Osteoblast (primary cell): ENCODE data around the gene POLR3C. TPM values are rescaled to one million over a fixed set of nuclear protein-coding genes. Genes with fewer than 3 reads are reported as not detected.

Source experiments
- DNase-seq: peaks from one replicate; pipeline ENCODE4 v3.0.0; 2011; ENCODE audit warnings: low spot score, mixed read lengths; ENCODE audit not compliant: insufficient read length; ENCODE audit errors: missing footprints
- H2AFZ ChIP-seq: 2 replicates; pipeline ENCODE4 v1.6.0; 2011; ENCODE audit warnings: mild to moderate bottlenecking, low read length
- H3K27ac ChIP-seq: 2 replicates; pipeline ENCODE4 v1.5.1; 2011; ENCODE audit warnings: mild to moderate bottlenecking, low read depth, low read length, moderate library complexity
- H3K27me3 ChIP-seq: 2 replicates; pipeline ENCODE4 v1.6.0; 2012; ENCODE audit warnings: mild to moderate bottlenecking, control low read depth, inconsistent platforms, low read length, moderate library complexity; ENCODE audit not compliant: insufficient read depth
- H3K36me3 ChIP-seq: 2 replicates; pipeline ENCODE4 v1.5.1; 2011; ENCODE audit warnings: mild to moderate bottlenecking, low read length, control low read depth, moderate library complexity; ENCODE audit not compliant: insufficient read depth
- H3K4me1 ChIP-seq: 2 replicates; pipeline ENCODE4 v1.5.1; 2011; ENCODE audit warnings: mild to moderate bottlenecking, low read length, control low read depth, moderate library complexity; ENCODE audit not compliant: insufficient read depth
- H3K4me2 ChIP-seq: 2 replicates; pipeline ENCODE4 v1.6.0; 2011; ENCODE audit warnings: mild to moderate bottlenecking, low read length; ENCODE audit not compliant: insufficient read depth
- H3K4me3 ChIP-seq: fragments of 200-600 bp; sonication (generic); 3 replicates; pipeline ENCODE4 v1.5.1; 2012; ENCODE audit warnings: mild to moderate bottlenecking, low read length, inconsistent platforms; ENCODE audit not compliant: insufficient read depth
- H3K79me2 ChIP-seq: 2 replicates; pipeline ENCODE4 v1.6.0; 2012; ENCODE audit warnings: mild to moderate bottlenecking, low read length, control low read depth, inconsistent platforms; ENCODE audit not compliant: insufficient read depth
- H3K9me3 ChIP-seq: 2 replicates; pipeline ENCODE4 v1.5.1; 2011; ENCODE audit warnings: low read depth, low read length, control low read depth
- H4K20me1 ChIP-seq: 2 replicates; pipeline ENCODE4 v1.6.0; 2012; ENCODE audit warnings: mild to moderate bottlenecking, low read length, control low read depth; ENCODE audit not compliant: insufficient read depth
- CTCF ChIP-seq: IDR thresholded peaks from 2 replicates; pipeline ENCODE4 v1.5.1; 2011; ENCODE audit warnings: mild to moderate bottlenecking, low read depth, low read length, moderate library complexity; ENCODE audit errors: extremely low read depth
- total RNA-seq: library from RNA; depleted of rRNA; stranded (reverse); fragments of >200 nt; gene quantifications from 2 replicates; pipeline ENCODE4 v1.2.3, GENCODE V29; 2012

The POLR3C gene
- total RNA-seq, 1 donor = 54.3 TPM

- Histone ChIP-seq H3K36me3 (no peaks in the 10 kb centered on the region), H4K20me1 (no peaks in the 10 kb centered on the region)
- no peak for TF ChIP-seq CTCF
Observed at GRCh38 chr1:145885738-145886287, 61.8 kb downstream of the POLR3C start, which contains the start of gene ANKRD35. Gene ANKRD35, minus strand, starts transcription at chr1:145885866. Its CDS starts 108 bp downstream, at chr1:145885758.

GRCh38 chr1:145886390-145886789 lies 62.4 kb downstream of the POLR3C start:
- H3K4me2 ChIP-seq = peak overlapping the region; percentile 68
- H3K79me2 ChIP-seq = no peaks in the 10 kb centered on the region
- no peaks in the 10 kb centered on the region for H4K20me1 ChIP-seq
- H3K27ac ChIP-seq = no peak overlapping the region
- H3K4me3 ChIP-seq = peak overlapping the region; percentile 80
- no peaks in the 10 kb centered on the region for H3K27me3 ChIP-seq
- H3K9me3 ChIP-seq = no peaks in the 10 kb centered on the region
- H3K36me3 ChIP-seq = no peaks in the 10 kb centered on the region
- H2AFZ ChIP-seq = peak overlapping the region; percentile 48
- H3K4me1 ChIP-seq = peaks cover 27% of the 10 kb centered on the region
- no peak for TF ChIP-seq CTCF
- DNase-seq = no peak

More at GRCh38 chr1:145885738-145886287, 61.8 kb downstream of the POLR3C start, which contains the start of gene ANKRD35:
- Histone ChIP-seq H3K4me1 (peaks cover 22% of the 10 kb centered on the region), H3K4me3 (peak within 1 kb of the TSS; percentile 80), H3K27me3 (no peaks in the 10 kb centered on the region), H3K79me2 (no peaks in the 10 kb centered on the region), H3K9me3 (no peaks in the 10 kb centered on the region), H2AFZ (peak within 1 kb of the TSS; percentile 89), H3K27ac (no peak within 1 kb of the TSS), H3K4me2 (peak within 1 kb of the TSS; percentile 68)
- peak; percentile 98 for DNase-seq

GRCh38 chr1:145886816-145887215 lies 62.8 kb downstream of the POLR3C start:
- Histone ChIP-seq H3K9me3 (no peaks in the 10 kb centered on the region), H3K4me2 (no peak overlapping the region), H3K36me3 (no peaks in the 10 kb centered on the region), H4K20me1 (no peaks in the 10 kb centered on the region), H3K27ac (no peak overlapping the region), H3K79me2 (no peaks in the 10 kb centered on the region), H3K27me3 (no peaks in the 10 kb centered on the region), H3K4me3 (no peak overlapping the region), H3K4me1 (peaks cover 32% of the 10 kb centered on the region), H2AFZ (no peak overlapping the region)
- TF ChIP-seq CTCF = no peak
- DNase-seq = no peak

GRCh38 chr1:145887631-145888030 lies 63.6 kb downstream of the POLR3C start:
- H3K4me2 ChIP-seq = no peak overlapping the region
- peaks cover 40% of the 10 kb centered on the region for H3K4me1 ChIP-seq
- no peaks in the 10 kb centered on the region for H3K36me3 ChIP-seq
- no peaks in the 10 kb centered on the region for H3K79me2 ChIP-seq
- no peak for DNase-seq
- TF ChIP-seq CTCF = no peak
- H3K27me3 ChIP-seq = no peaks in the 10 kb centered on the region
- no peak overlapping the region for H3K27ac ChIP-seq
- H4K20me1 ChIP-seq = no peaks in the 10 kb centered on the region
- H3K4me3 ChIP-seq = no peak overlapping the region
- H3K9me3 ChIP-seq = no peaks in the 10 kb centered on the region
- no peak overlapping the region for H2AFZ ChIP-seq
